HepG2 (cell line): ENCODE measurements around the gene RNH1. TPM values are rescaled to one million over a fixed set of nuclear protein-coding genes. Genes with fewer than 3 reads are reported as not detected.

ENCODE experiments used
- ELF1 ChIP-seq: sonication (generic); formaldehyde crosslinking; IDR thresholded peaks from 2 replicates; pipeline ENCODE4 v1.4.0; 2020; ENCODE audit warnings: missing genetic modification reagents
- GABPA ChIP-seq, 2 experiments: IDR thresholded peaks; 2 replicates each; pipeline ENCODE4 v1.6.1; 2011 to 2016; ENCODE audit warnings: low read depth in 2 of 2, low read length in 1 of 2, missing biosample characterization in 1 of 2, missing genetic modification characterization in 1 of 2
- HNF4G ChIP-seq, 2 experiments: sonication (generic) in 1 of 2; formaldehyde crosslinking in 1 of 2; IDR thresholded peaks; 2 replicates each; pipeline versions ENCODE4 v1.4.0 to v1.6.1; 2011 to 2020; ENCODE audit warnings: borderline replicate concordance in 2 of 2, low read depth in 2 of 2, mild to moderate bottlenecking in 2 of 2, low read length in 1 of 2, missing genetic modification reagents in 1 of 2, moderate library complexity in 1 of 2
- HNRNPK ChIP-seq: fragments of 200-400 bp; formaldehyde crosslinking; IDR thresholded peaks from 2 replicates; pipeline ENCODE4 v1.6.1; 2018; ENCODE audit warnings: low read length, low read depth, moderate library complexity, mild to moderate bottlenecking; ENCODE audit not compliant: poor library complexity, severe bottlenecking
- IKZF4 ChIP-seq: sonication (generic); formaldehyde crosslinking; IDR thresholded peaks from 2 replicates; pipeline ENCODE4 v1.5.1; 2020; ENCODE audit warnings: borderline replicate concordance, mild to moderate bottlenecking, low read depth, missing genetic modification reagents; ENCODE audit errors: not compliant biosample characterization
- JUNB ChIP-seq: sonication (generic); formaldehyde crosslinking; IDR thresholded peaks from 2 replicates; pipeline ENCODE4 v1.8.0; 2022; ENCODE audit warnings: missing genetic modification reagents, mild to moderate bottlenecking, borderline replicate concordance
- SP5 ChIP-seq: IDR thresholded peaks from 2 replicates; pipeline ENCODE4 v1.6.1; 2016; ENCODE audit warnings: low read depth, borderline replicate concordance
- THAP11 ChIP-seq: IDR thresholded peaks from 2 replicates; pipeline ENCODE4 v1.6.1; 2016; ENCODE audit warnings: missing biosample characterization, missing genetic modification reagents
- ZFX ChIP-seq: sonication (generic); formaldehyde crosslinking; IDR thresholded peaks from 2 replicates; pipeline ENCODE4 v1.4.0; 2020; ENCODE audit warnings: mild to moderate bottlenecking, low read depth, missing genetic modification reagents, moderate library complexity
- ZMYM4 ChIP-seq: sonication (generic); formaldehyde crosslinking; IDR thresholded peaks from 2 replicates; pipeline ENCODE4 v1.8.1; 2023; ENCODE audit warnings: mild to moderate bottlenecking, missing genetic modification reagents
- ZNF230 ChIP-seq: sonication (generic); formaldehyde crosslinking; IDR thresholded peaks from 2 replicates; pipeline ENCODE4 v1.4.0; 2020; ENCODE audit warnings: mild to moderate bottlenecking, missing genetic modification reagents
- ZNF331 ChIP-seq: sonication (generic); formaldehyde crosslinking; IDR thresholded peaks from 2 replicates; pipeline ENCODE4 v1.4.0; 2020; ENCODE audit warnings: missing genetic modification reagents
- ZNF446 ChIP-seq: sonication (generic); formaldehyde crosslinking; IDR thresholded peaks from 2 replicates; pipeline ENCODE4 v1.5.0; 2020; ENCODE audit warnings: mild to moderate bottlenecking, missing genetic modification reagents
- ZSCAN20 ChIP-seq: sonication (generic); formaldehyde crosslinking; IDR thresholded peaks from 2 replicates; pipeline ENCODE4 v1.4.0; 2020; ENCODE audit warnings: missing genetic modification reagents, mild to moderate bottlenecking, borderline replicate concordance
- polyA plus RNA-seq, 8 experiments: library from polyadenylated mRNA; depleted of rRNA in 3 of 8; stranded (reverse) in 7 of 8; unstranded in 1 of 8; fragments of >200 nt; fragmentation: Illumina TruSeq in 4 of 8; extraction: Trizol in 4 of 8; gene quantifications; 2 replicates each; pipeline versions ENCODE4 v1.2.1 to v1.2.3, GENCODE V29; 2011 to 2016; ENCODE audit warnings: low read depth in 4 of 8, missing spikeins in 1 of 8, mixed read lengths in 1 of 8; ENCODE audit not compliant: insufficient read depth in 1 of 8
- total RNA-seq, 5 experiments: library from RNA; depleted of rRNA; stranded (reverse); fragments of >200 nt; fragmentation: Illumina TruSeq; extraction: Trizol; gene quantifications; 2 replicates each; pipeline ENCODE4 v1.2.3, GENCODE V29; 2016; ENCODE audit warnings: low read depth in 1 of 5
- TF ChIP-seq, protein P1 (sequence below): sonication (generic); formaldehyde crosslinking; IDR thresholded peaks from 2 replicates; pipeline ENCODE4 v1.8.0; 2022; ENCODE audit warnings: missing genetic modification reagents, mild to moderate bottlenecking, borderline replicate concordance
- TF ChIP-seq, protein P2 (sequence below): sonication (generic); formaldehyde crosslinking; IDR thresholded peaks from 2 replicates; pipeline ENCODE4 v1.4.0; 2020; ENCODE audit warnings: missing genetic modification reagents, borderline replicate concordance
- TF ChIP-seq, protein P3 (sequence below): sonication (generic); formaldehyde crosslinking; IDR thresholded peaks from 2 replicates; pipeline ENCODE4 v1.9.0; 2021; ENCODE audit warnings: missing genetic modification reagents, mild to moderate bottlenecking, borderline replicate concordance
- TF ChIP-seq, protein P4 (sequence below): sonication (generic); formaldehyde crosslinking; IDR thresholded peaks from 2 replicates; pipeline ENCODE4 v1.4.0; 2020; ENCODE audit warnings: missing genetic modification reagents, borderline replicate concordance

Gene RNH1
- total and polyA plus RNA-seq, 2 of the 13 experiments (the other 11 are each of a cell fraction or from before 2014, with no cell fraction given), result 36.0 to 74.1 TPM

DNA sequence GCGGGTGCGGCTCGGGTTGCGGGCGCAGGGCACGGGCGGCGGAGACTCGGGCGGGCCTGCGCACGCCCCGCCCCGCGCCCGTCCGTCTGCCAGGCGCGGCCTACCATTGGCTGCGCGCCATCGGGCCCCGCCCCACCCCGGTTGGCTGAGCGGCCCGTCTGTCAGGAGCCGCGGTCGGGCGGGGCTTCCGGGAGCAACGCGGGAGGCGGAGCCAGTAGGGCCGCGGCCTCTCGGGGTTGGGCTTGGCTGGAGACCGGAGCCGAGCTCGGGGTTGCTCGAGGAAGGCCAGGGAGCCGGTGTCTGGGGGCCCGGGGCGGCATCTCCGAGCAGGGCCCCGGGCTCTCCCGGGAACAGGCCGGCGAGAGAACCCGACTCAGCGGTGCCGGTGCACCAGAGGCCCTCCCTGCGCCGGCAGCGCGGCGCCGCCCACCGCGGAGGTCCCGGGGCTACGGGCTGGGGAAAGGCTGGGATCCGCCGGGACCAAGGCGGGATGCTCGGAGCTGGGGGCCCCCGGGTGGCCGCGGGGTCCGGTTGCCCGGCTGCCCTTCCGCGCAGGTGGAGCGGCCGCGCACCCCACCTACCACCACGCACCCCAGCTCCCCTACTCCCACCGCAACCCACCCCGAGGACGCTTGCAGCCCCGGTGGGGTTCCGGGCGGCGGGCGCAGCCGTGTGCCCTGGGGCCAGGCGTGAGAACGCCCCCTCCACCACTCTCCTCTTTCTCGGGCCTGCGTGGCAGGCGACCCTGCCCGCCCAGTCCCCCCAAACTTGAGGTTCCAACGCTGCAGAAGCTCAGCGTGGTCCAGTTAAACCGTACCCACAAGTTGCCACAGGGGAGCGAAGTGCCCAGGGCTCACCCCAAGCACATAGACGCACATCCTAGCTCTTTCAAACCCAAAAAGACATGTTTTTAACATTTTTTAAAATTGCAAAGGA is 28.7 kb upstream of the RNH1 start, which contains the start of gene HRAS (continued):
- TF ChIP-seq, protein P1, sequence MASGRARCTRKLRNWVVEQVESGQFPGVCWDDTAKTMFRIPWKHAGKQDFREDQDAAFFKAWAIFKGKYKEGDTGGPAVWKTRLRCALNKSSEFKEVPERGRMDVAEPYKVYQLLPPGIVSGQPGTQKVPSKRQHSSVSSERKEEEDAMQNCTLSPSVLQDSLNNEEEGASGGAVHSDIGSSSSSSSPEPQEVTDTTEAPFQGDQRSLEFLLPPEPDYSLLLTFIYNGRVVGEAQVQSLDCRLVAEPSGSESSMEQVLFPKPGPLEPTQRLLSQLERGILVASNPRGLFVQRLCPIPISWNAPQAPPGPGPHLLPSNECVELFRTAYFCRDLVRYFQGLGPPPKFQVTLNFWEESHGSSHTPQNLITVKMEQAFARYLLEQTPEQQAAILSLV, result no peak
- TF ChIP-seq ZNF230 (CRISPR knock-in tag) (0 out of 2 replicates have a peak, but pooled peaks have one; percentile 46), ZMYM4 (CRISPR knock-in tag) (peak; percentile 25; the same call in 1 of the 2 replicates), ELF1 (peak; percentile 82), HNF4G (IDR thresholded peaks at IDR 0.05; ENCODE audit: borderline replicate concordance, low read depth, low read length) (no peak), HNF4G (CRISPR knock-in tag; IDR thresholded peaks at IDR 0.05; ENCODE audit: borderline replicate concordance, low read depth) (peak; percentile 36; the same call in 1 of the 2 replicates), IKZF4 (no peak), SP5 (CRISPR knock-in tag) (peak; percentile 25; the same call in 1 of the 2 replicates), JUNB (CRISPR knock-in tag) (no peak), ZFX (CRISPR knock-in tag) (peak; percentile 89), HNRNPK (peak; percentile 58), THAP11 (CRISPR knock-in tag) (peak; percentile 74), GABPA (IDR thresholded peaks at IDR 0.05; ENCODE audit: low read depth, low read length) (no peak), GABPA (CRISPR knock-in tag; IDR thresholded peaks at IDR 0.05; ENCODE audit: low read depth) (peak; percentile 84), ZNF446 (CRISPR knock-in tag) (peak; percentile 65), ZNF331 (CRISPR knock-in tag) (0 out of 2 replicates have a peak, but pooled peaks have one; percentile 12), ZSCAN20 (CRISPR knock-in tag) (peak; percentile 38; the same call in 1 of the 2 replicates)
- TF ChIP-seq, protein P2, sequence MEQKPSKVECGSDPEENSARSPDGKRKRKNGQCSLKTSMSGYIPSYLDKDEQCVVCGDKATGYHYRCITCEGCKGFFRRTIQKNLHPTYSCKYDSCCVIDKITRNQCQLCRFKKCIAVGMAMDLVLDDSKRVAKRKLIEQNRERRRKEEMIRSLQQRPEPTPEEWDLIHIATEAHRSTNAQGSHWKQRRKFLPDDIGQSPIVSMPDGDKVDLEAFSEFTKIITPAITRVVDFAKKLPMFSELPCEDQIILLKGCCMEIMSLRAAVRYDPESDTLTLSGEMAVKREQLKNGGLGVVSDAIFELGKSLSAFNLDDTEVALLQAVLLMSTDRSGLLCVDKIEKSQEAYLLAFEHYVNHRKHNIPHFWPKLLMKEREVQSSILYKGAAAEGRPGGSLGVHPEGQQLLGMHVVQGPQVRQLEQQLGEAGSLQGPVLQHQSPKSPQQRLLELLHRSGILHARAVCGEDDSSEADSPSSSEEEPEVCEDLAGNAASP (CRISPR knock-in tag), result no peak
- TF ChIP-seq, protein P3, sequence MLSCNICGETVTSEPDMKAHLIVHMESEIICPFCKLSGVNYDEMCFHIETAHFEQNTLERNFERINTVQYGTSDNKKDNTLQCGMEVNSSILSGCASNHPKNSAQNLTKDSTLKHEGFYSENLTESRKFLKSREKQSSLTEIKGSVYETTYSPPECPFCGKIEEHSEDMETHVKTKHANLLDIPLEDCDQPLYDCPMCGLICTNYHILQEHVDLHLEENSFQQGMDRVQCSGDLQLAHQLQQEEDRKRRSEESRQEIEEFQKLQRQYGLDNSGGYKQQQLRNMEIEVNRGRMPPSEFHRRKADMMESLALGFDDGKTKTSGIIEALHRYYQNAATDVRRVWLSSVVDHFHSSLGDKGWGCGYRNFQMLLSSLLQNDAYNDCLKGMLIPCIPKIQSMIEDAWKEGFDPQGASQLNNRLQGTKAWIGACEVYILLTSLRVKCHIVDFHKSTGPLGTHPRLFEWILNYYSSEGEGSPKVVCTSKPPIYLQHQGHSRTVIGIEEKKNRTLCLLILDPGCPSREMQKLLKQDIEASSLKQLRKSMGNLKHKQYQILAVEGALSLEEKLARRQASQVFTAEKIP, result no peak
- TF ChIP-seq, protein P4, sequence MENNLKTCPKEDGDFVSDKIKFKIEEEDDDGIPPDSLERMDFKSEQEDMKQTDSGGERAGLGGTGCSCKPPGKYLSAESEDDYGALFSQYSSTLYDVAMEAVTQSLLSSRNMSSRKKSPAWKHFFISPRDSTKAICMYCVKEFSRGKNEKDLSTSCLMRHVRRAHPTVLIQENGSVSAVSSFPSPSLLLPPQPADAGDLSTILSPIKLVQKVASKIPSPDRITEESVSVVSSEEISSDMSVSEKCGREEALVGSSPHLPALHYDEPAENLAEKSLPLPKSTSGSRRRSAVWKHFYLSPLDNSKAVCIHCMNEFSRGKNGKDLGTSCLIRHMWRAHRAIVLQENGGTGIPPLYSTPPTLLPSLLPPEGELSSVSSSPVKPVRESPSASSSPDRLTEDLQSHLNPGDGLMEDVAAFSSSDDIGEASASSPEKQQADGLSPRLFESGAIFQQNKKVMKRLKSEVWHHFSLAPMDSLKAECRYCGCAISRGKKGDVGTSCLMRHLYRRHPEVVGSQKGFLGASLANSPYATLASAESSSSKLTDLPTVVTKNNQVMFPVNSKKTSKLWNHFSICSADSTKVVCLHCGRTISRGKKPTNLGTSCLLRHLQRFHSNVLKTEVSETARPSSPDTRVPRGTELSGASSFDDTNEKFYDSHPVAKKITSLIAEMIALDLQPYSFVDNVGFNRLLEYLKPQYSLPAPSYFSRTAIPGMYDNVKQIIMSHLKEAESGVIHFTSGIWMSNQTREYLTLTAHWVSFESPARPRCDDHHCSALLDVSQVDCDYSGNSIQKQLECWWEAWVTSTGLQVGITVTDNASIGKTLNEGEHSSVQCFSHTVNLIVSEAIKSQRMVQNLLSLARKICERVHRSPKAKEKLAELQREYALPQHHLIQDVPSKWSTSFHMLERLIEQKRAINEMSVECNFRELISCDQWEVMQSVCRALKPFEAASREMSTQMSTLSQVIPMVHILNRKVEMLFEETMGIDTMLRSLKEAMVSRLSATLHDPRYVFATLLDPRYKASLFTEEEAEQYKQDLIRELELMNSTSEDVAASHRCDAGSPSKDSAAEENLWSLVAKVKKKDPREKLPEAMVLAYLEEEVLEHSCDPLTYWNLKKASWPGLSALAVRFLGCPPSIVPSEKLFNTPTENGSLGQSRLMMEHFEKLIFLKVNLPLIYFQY, result peak; percentile 52; the same call in 1 of the 2 replicates
